H1 (cell line): ENCODE measurements around the gene GPALPP1. TPM values are rescaled to one million over a fixed set of nuclear protein-coding genes. Genes with fewer than 3 reads are reported as not detected.

Experiments
- CTCF ChIA-PET: fragments of 300-600 bp; sonication (Branson Sonifier 250); formaldehyde crosslinking; loops from one replicate; lab custom pipeline; 2021; ENCODE audit not compliant: partially characterized antibody; lab: Charles Lee
- POLR2A ChIA-PET: fragments of 300-600 bp; sonication (Branson Sonifier 250); formaldehyde crosslinking; loops from one replicate; lab custom pipeline; 2021; ENCODE audit warnings: inconsistent platforms; ENCODE audit not compliant: partially characterized antibody; lab: Charles Lee
- DNase-seq, 2 experiments: peaks; one replicate each; pipeline versions ENCODE4 v3.0.0 to v3.0.0-alpha.2; 2010 to 2022; ENCODE audit warnings: low spot score in 2 of 2, low read depth in 1 of 2, mixed read lengths in 1 of 2
- FAIRE-seq: peaks from 2 replicates; lab custom pipeline; 2011; peaks lifted over from hg19 to GRCh38; lab: Jason Lieb, UNC
- H2AFZ ChIP-seq: 2 replicates; pipeline ENCODE4 v1.8.1; 2012; ENCODE audit warnings: low read length, inconsistent platforms
- H2AK5ac ChIP-seq: 2 replicates; pipeline ENCODE4 v1.6.1; 2013; ENCODE audit warnings: low read depth, low read length
- H2BK120ac ChIP-seq: replicated peaks from 2 replicates; pipeline ENCODE3; 2013; ENCODE audit warnings: low read depth, low read length, inconsistent platforms
- H2BK12ac ChIP-seq: 2 replicates; pipeline ENCODE4 v1.6.1; 2013; ENCODE audit warnings: low read depth, low read length
- H2BK15ac ChIP-seq: 2 replicates; pipeline ENCODE4 v1.6.1; 2013; ENCODE audit warnings: low read length
- H2BK20ac ChIP-seq: 2 replicates; pipeline ENCODE4 v1.6.1; 2013; ENCODE audit warnings: low read length
- H2BK5ac ChIP-seq: 2 replicates; pipeline ENCODE4 v1.6.1; 2013; ENCODE audit warnings: low read depth, low read length
- H3K14ac ChIP-seq: 2 replicates; pipeline ENCODE4 v1.6.1; 2013; ENCODE audit warnings: inconsistent platforms; ENCODE audit not compliant: insufficient read length
- H3K18ac ChIP-seq: 2 replicates; pipeline ENCODE4 v1.6.1; 2013; ENCODE audit warnings: low read length; ENCODE audit errors: extremely low read depth
- H3K23ac ChIP-seq: 2 replicates; pipeline ENCODE4 v1.6.1; 2013; ENCODE audit warnings: inconsistent platforms; ENCODE audit not compliant: insufficient read length
- H3K23me2 ChIP-seq: 2 replicates; pipeline ENCODE4 v1.6.1; 2013; ENCODE audit warnings: low read depth, low read length
- H3K27ac ChIP-seq: 2 replicates; pipeline ENCODE4 v1.6.1; 2011; ENCODE audit warnings: low read depth, low read length, inconsistent platforms
- H3K27me3 ChIP-seq, 4 experiments: replicated peaks in 1 of 4; 1 replicate in 1 of 4; 2 replicates in 3 of 4; pipeline versions ENCODE4 v1.6.1 to v1.8.1; 2011 to 2013; ENCODE audit warnings: low read length in 3 of 4, mild to moderate bottlenecking in 3 of 4, inconsistent platforms in 2 of 4, mixed read lengths in 2 of 4, moderate library complexity in 1 of 4; ENCODE audit not compliant: control insufficient read depth in 3 of 4, insufficient read depth in 3 of 4; ENCODE audit errors: extremely low read depth in 1 of 4
- H3K36me3 ChIP-seq, 4 experiments: 2 replicates each; pipeline versions ENCODE4 v1.6.1 to v1.8.1; 2011 to 2013; ENCODE audit warnings: mild to moderate bottlenecking in 4 of 4, low read length in 3 of 4, moderate library complexity in 2 of 4, control low read depth in 1 of 4, inconsistent platforms in 1 of 4; ENCODE audit not compliant: insufficient read depth in 4 of 4, control insufficient read depth in 2 of 4
- H3K4ac ChIP-seq: replicated peaks from 2 replicates; pipeline ENCODE3; 2013; ENCODE audit warnings: low read length, low read depth, mixed read lengths, inconsistent platforms; ENCODE audit not compliant: insufficient read length
- H3K4me1 ChIP-seq, 4 experiments: replicated peaks in 1 of 4; 1 replicate in 1 of 4; 2 replicates in 3 of 4; pipeline versions ENCODE4 v1.6.1 to v1.8.1; 2011 to 2013; ENCODE audit warnings: low read length in 3 of 4, inconsistent platforms in 2 of 4, mixed read lengths in 1 of 4; ENCODE audit not compliant: insufficient read depth in 4 of 4, control insufficient read depth in 3 of 4
- H3K4me2 ChIP-seq, 2 experiments: 2 replicates each; pipeline versions ENCODE4 v1.6.1 to v1.8.1; 2011 to 2013; ENCODE audit warnings: low read depth in 2 of 2, low read length in 2 of 2, control low read depth in 1 of 2, inconsistent platforms in 1 of 2, mild to moderate bottlenecking in 1 of 2; ENCODE audit not compliant: insufficient read depth in 1 of 2
- H3K4me3 ChIP-seq, 4 experiments: fragments of 200-600, 300-600 bp in 1 of 4; sonication (generic), shearing (Covaris generic), sonication (Bioruptor Twin) in 1 of 4; 2 replicates each; pipeline versions ENCODE4 v1.5.1 to v1.8.1; 2011 to 2016; ENCODE audit warnings: low read length in 4 of 4, low read depth in 3 of 4, control low read depth in 2 of 4, inconsistent platforms in 2 of 4, mild to moderate bottlenecking in 2 of 4, mixed read lengths in 1 of 4, moderate library complexity in 1 of 4; ENCODE audit not compliant: insufficient read depth in 2 of 4; ENCODE audit errors: extremely low read depth in 1 of 4
- H3K56ac ChIP-seq: replicated peaks from 2 replicates; pipeline ENCODE3; 2013; ENCODE audit warnings: low read depth, mild to moderate bottlenecking, mixed read lengths, low read length, inconsistent platforms; ENCODE audit not compliant: insufficient read length
- H3K79me1 ChIP-seq: 2 replicates; pipeline ENCODE4 v1.6.1; 2013; ENCODE audit warnings: low read depth, low read length, control low read depth
- H3K79me2 ChIP-seq, 2 experiments: 2 replicates each; pipeline versions ENCODE4 v1.6.1 to v1.8.1; 2012 to 2013; ENCODE audit warnings: low read length in 2 of 2, mild to moderate bottlenecking in 2 of 2, inconsistent platforms in 1 of 2; ENCODE audit not compliant: insufficient read depth in 2 of 2, control insufficient read depth in 1 of 2
- H3K9ac ChIP-seq, 4 experiments: replicated peaks in 1 of 4; 1 replicate in 1 of 4; 2 replicates in 3 of 4; pipeline versions ENCODE4 v1.6.1 to v1.8.1; 2011 to 2013; ENCODE audit warnings: low read depth in 3 of 4, low read length in 3 of 4, control low read depth in 2 of 4, mild to moderate bottlenecking in 2 of 4, moderate library complexity in 2 of 4, inconsistent platforms in 1 of 4; ENCODE audit errors: extremely low read depth in 1 of 4
- H3K9me3 ChIP-seq, 2 experiments: 2 replicates each; pipeline versions ENCODE4 v1.6.1 to v1.8.1; 2012 to 2013; ENCODE audit warnings: mild to moderate bottlenecking in 2 of 2, moderate library complexity in 2 of 2, control low read depth in 1 of 2, inconsistent platforms in 1 of 2, low read depth in 1 of 2, low read length in 1 of 2, mixed read lengths in 1 of 2; ENCODE audit not compliant: insufficient read depth in 2 of 2
- H4K20me1 ChIP-seq, 2 experiments: replicated peaks in 1 of 2; 2 replicates each; pipeline versions ENCODE3 to v1.8.1; 2011 to 2013; ENCODE audit warnings: inconsistent platforms in 2 of 2, low read length in 2 of 2, mild to moderate bottlenecking in 1 of 2; ENCODE audit not compliant: insufficient read depth in 2 of 2, control insufficient read depth in 1 of 2
- H4K5ac ChIP-seq: 2 replicates; pipeline ENCODE4 v1.6.1; 2013; ENCODE audit warnings: low read length, low read depth, mixed read lengths, inconsistent platforms; ENCODE audit not compliant: insufficient read length
- H4K8ac ChIP-seq: 2 replicates; pipeline ENCODE4 v1.8.0; 2013; ENCODE audit warnings: mild to moderate bottlenecking, moderate library complexity, low read length, inconsistent platforms; ENCODE audit not compliant: insufficient read depth; ENCODE audit errors: extremely low read depth
- H4K91ac ChIP-seq: replicated peaks from 2 replicates; pipeline ENCODE3; 2013; ENCODE audit warnings: low read length, mixed read lengths, inconsistent platforms; ENCODE audit not compliant: insufficient read length
- ASH2L ChIP-seq: fragments of 200-600, 300-600 bp; sonication (generic); IDR thresholded peaks from one replicate; pipeline ENCODE4 v1.7.1; 2017; ENCODE audit warnings: low read length
- ATF2 ChIP-seq: IDR thresholded peaks from 2 replicates; pipeline ENCODE4 v1.6.1; 2012; ENCODE audit warnings: low read length, inconsistent platforms
- CBX5 ChIP-seq: fragments of 300-800, 300-1000 bp; sonication (generic); IDR thresholded peaks from 2 replicates; pipeline ENCODE4 v1.7.1; 2016; ENCODE audit warnings: antibody characterized with exemption, low read length, low read depth
- CREB1 ChIP-seq: IDR thresholded peaks from 2 replicates; pipeline ENCODE4 v1.6.1; 2012; ENCODE audit warnings: inconsistent platforms
- CTBP2 ChIP-seq: IDR thresholded peaks from 2 replicates; pipeline ENCODE4 v1.7.0; 2011; ENCODE audit warnings: borderline replicate concordance, mild to moderate bottlenecking, moderate library complexity, mixed read lengths, low read length; ENCODE audit not compliant: insufficient read depth, insufficient read length
- FOSL1 ChIP-seq: IDR thresholded peaks from 2 replicates; pipeline ENCODE4 v1.6.1; 2011; ENCODE audit warnings: mild to moderate bottlenecking, low read depth, low read length, moderate library complexity; ENCODE audit not compliant: insufficient read depth
- KDM5A ChIP-seq: fragments of 200-600 bp; IDR thresholded peaks from 2 replicates; pipeline ENCODE4 v1.7.1; 2012; ENCODE audit warnings: mild to moderate bottlenecking, low read length, inconsistent platforms, mixed read lengths
- NANOG ChIP-seq: IDR thresholded peaks from 2 replicates; pipeline ENCODE4 v1.6.1; 2011; ENCODE audit warnings: low read length, low read depth, mild to moderate bottlenecking, inconsistent platforms; ENCODE audit not compliant: insufficient read depth, poor library complexity, severe bottlenecking
- POLR2AphosphoS5 ChIP-seq: IDR thresholded peaks from 2 replicates; pipeline ENCODE4 v1.6.1; 2011; ENCODE audit warnings: low read depth, low read length
- POU5F1 ChIP-seq: IDR thresholded peaks from 2 replicates; pipeline ENCODE4 v1.6.1; 2011; ENCODE audit warnings: low read depth, mild to moderate bottlenecking, low read length, moderate library complexity
- RNF2 ChIP-seq: fragments of 200-900, 300-1000 bp; sonication (generic); IDR thresholded peaks from 2 replicates; pipeline ENCODE4 v1.7.1; 2016; ENCODE audit warnings: borderline replicate concordance, low read depth, mild to moderate bottlenecking, antibody characterized with exemption, low read length; ENCODE audit not compliant: poor library complexity, severe bottlenecking; ENCODE audit errors: missing control alignments
- SIRT6 ChIP-seq: IDR thresholded peaks from one replicate; pipeline ENCODE4 v1.7.1; 2012; ENCODE audit warnings: low read length, inconsistent platforms
- TBP ChIP-seq: IDR thresholded peaks from 2 replicates; pipeline ENCODE4 v1.6.1; 2011; ENCODE audit warnings: low read depth, low read length, improper control_type of control experiment
- WGBS, 2 experiments: shearing (Covaris generic) in 1 of 2; methylation state at CpG; one replicate each; pipeline versions ENCODE4 v1.1.6 to v1.1.7; 2013 to 2015; ENCODE audit warnings: low lambda C conversion rate in 2 of 2, mixed read lengths in 2 of 2, inconsistent platforms in 1 of 2, low coverage in 1 of 2, missing lambda C conversion rate in 1 of 2; ENCODE audit not compliant: insufficient replicate concordance in 2 of 2, insufficient coverage in 1 of 2, insufficient read length in 1 of 2; ENCODE audit errors: extremely low coverage in 1 of 2, missing lambda C conversion rate in 1 of 2; 5-methylcytosine and 5-hydroxymethylcytosine counted together
- polyA plus RNA-seq, 7 experiments: library from polyadenylated mRNA; depleted of rRNA in 3 of 7; stranded (reverse) in 5 of 7; unstranded in 2 of 7; fragments of >200 nt in 5 of 7; fragments of 200-250 nt in 2 of 7; gene quantifications; 1 replicate in 5 of 7; 2 replicates in 1 of 7; 4 replicates in 1 of 7; pipeline versions ENCODE4 v1.2.1 to v1.2.3, GENCODE V29; 2011 to 2013; ENCODE audit warnings: missing spikeins in 2 of 7, mixed read lengths in 2 of 7
- total RNA-seq: library from RNA; stranded (reverse); fragmentation: NEBNext Ultra II Directional; extraction: Animal tissue kit (Norgen Biotek cat#: 25700); gene quantifications from 2 replicates; pipeline ENCODE4 v1.2.1, GENCODE V29; 2021

Gene GPALPP1
- total and polyA plus RNA-seq, 2 of the 8 experiments (the other 6 are each of a cell fraction or from before 2014, with no cell fraction given), result 8.5 to 26.1 TPM

DNA sequence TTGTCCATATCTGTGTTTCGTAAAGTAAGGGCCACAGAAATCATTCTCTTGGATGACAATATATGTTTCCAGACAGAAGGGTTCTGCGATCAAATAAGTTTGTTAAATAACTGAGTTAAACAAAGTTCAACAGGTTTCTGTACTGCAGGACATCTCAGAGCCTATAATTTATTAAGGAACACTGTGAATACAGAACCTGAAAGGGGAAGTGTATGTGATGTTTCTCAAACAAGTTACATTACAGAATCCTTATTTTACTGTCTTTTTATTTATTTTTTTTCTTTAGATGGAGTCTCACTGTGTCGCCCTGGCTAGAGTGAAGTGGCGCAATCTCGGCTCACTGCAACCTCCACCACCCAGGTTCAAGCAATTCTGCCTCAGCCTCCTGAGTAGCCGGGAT is 75.6 kb downstream of the GPALPP1 start:
- no peak overlapping the region for H2BK5ac ChIP-seq
- CTCF ChIA-PET, result interaction anchor here (2.0 kb wide), 1 partner anchor 9 kb away, joined by 5 read pairs; no protein-coding TSS in a partner anchor
- 91% methylated on average over 6 of the region's 6 CpGs; no CpG with 5 or more reads in 1 of the 2 experiments for WGBS, 2 experiments
- no peak overlapping the region for H4K91ac ChIP-seq
- H3K4ac ChIP-seq, result no peak overlapping the region
- no peak overlapping the region for H2BK20ac ChIP-seq
- no peak overlapping the region for H3K18ac ChIP-seq
- no peaks in the 10 kb centered on the region for H3K79me2 ChIP-seq
- H4K20me1 ChIP-seq, result no peaks in the 10 kb centered on the region
- no peaks in the 10 kb centered on the region for H3K4me1 ChIP-seq
- no peak overlapping the region for H3K56ac ChIP-seq
- DNase-seq, result no peak
- H4K8ac ChIP-seq, result no peak overlapping the region
- H2BK120ac ChIP-seq, result no peak overlapping the region
- no peak overlapping the region for H3K4me2 ChIP-seq
- H2BK12ac ChIP-seq, result no peak overlapping the region
- H2BK15ac ChIP-seq, result no peak overlapping the region
- FAIRE-seq, result no peak
- H3K9ac ChIP-seq, result no peak overlapping the region
- no peak overlapping the region for H3K14ac ChIP-seq
- no peak overlapping the region for H2AFZ ChIP-seq
- no peak overlapping the region for H2AK5ac ChIP-seq
- POLR2A ChIA-PET, result no interaction called here
- no peak overlapping the region for H4K5ac ChIP-seq
- no peaks in the 10 kb centered on the region for H3K23me2 ChIP-seq
- H3K9me3 ChIP-seq, result no peaks in the 10 kb centered on the region; a peak in 1 of 4 replicates
- H3K36me3 ChIP-seq, result no peaks in the 10 kb centered on the region
- H3K27ac ChIP-seq, result no peak overlapping the region
- no peak overlapping the region for H3K23ac ChIP-seq
- H3K27me3 ChIP-seq, result no peaks in the 10 kb centered on the region
- H3K4me3 ChIP-seq, result no peak overlapping the region
- H3K79me1 ChIP-seq, result no peaks in the 10 kb centered on the region
- no peak for TF ChIP-seq CTBP2
- TF ChIP-seq KDM5A, result no peak
- no peak for TF ChIP-seq POLR2AphosphoS5
- TF ChIP-seq POU5F1, result no peak
- TF ChIP-seq FOSL1, result no peak
- no peak for TF ChIP-seq TBP
- no peak for TF ChIP-seq ATF2
- no peak for TF ChIP-seq RNF2
- no peak for TF ChIP-seq CBX5
- TF ChIP-seq SIRT6, result no peak
- TF ChIP-seq NANOG, result no peak
- no peak for TF ChIP-seq ASH2L
- TF ChIP-seq CREB1, result no peak
